Measurements from ENCODE around the gene WDR86. TPM values are rescaled to one million over a fixed set of nuclear protein-coding genes. Genes with fewer than 3 reads are reported as not detected.

WDR86 gene
- total and polyA plus RNA-seq, 2 of the 4 experiments (the other 2 are of a cell fraction), result not detected

- DNase-seq, result no peak
- Histone ChIP-seq H3K23ac (ENCODE audit: low read depth, low read length) (no peak overlapping the region), H3K9me3 (ENCODE audit: control insufficient read depth, insufficient read depth, low read length) (no peaks in the 10 kb centered on the region), H2AFZ (replicated peaks; ENCODE audit: low read length, poor library complexity) (no peak overlapping the region), H3K9ac (ENCODE audit: low read depth, low read length) (no peak overlapping the region), H4K91ac (ENCODE audit: insufficient read depth, low read depth, low read length) (no peak overlapping the region), H3K79me1 (ENCODE audit: low read depth in 1 of 2, low read length in 2 of 2) (no peaks in the 10 kb centered on the region), H2BK20ac (ENCODE audit: low read depth, low read length) (no peak overlapping the region), H4K8ac (ENCODE audit: low read depth in 2 of 2, low read length in 2 of 2) (no peak overlapping the region), H3K4me2 (ENCODE audit: low read depth, low read length) (no peak overlapping the region), H3K4me1 (ENCODE audit: control insufficient read depth, insufficient read depth, low read length) (peaks cover 5% of the 10 kb centered on the region; the same call in 1 of the 2 replicates), H3K4ac (ENCODE audit: low read depth, low read length) (no peak overlapping the region), H3K18ac (ENCODE audit: low read depth, low read length) (no peak overlapping the region), H3K27ac (ENCODE audit: insufficient read depth, low read length) (no peak overlapping the region), H3K56ac (ENCODE audit: extremely low read depth, insufficient read depth, low read length) (no peak overlapping the region), H2AK5ac (ENCODE audit: low read depth, low read length) (no peak overlapping the region), H3K4me3 (ENCODE audit: insufficient read depth, low read depth, low read length) (no peak overlapping the region), H2BK120ac (ENCODE audit: low read depth, low read length) (no peak overlapping the region), H4K5ac (ENCODE audit: low read depth, low read length) (no peak overlapping the region), H3K36me3 (ENCODE audit: control insufficient read depth, insufficient read depth, low read length) (no peaks in the 10 kb centered on the region), H2AK9ac (replicated peaks; ENCODE audit: low read depth, low read length, poor library complexity) (no peak overlapping the region), H3K14ac (replicated peaks; ENCODE audit: low read depth, low read length) (no peak overlapping the region), H4K20me1 (ENCODE audit: insufficient read depth, low read length) (no peaks in the 10 kb centered on the region), H2BK15ac (ENCODE audit: low read depth, low read length) (no peak overlapping the region), H3K27me3 (ENCODE audit: control insufficient read depth, insufficient read depth, low read length) (peaks cover 28% of the 10 kb centered on the region), H2BK5ac (ENCODE audit: low read depth, low read length, poor library complexity, severe bottlenecking) (no peak overlapping the region), H3K9me1 (ENCODE audit: insufficient read depth, low read length) (0 out of 2 replicates have a peak, but pooled peaks cover 3% of the 10 kb centered on the region)
- ATAC-seq (ENCODE audit: low read depth), result no peak
- intact Hi-C loops (cut with micrococcal nuclease), result no loop called here
- no TSS peak for BruUV-seq (replicated peaks)
- WGBS, 2 experiments (ENCODE audit: extremely low coverage in 2 of 2, insufficient read length in 1 of 2), result 94% methylated on average over 7 of the region's 9 CpGs; no CpG with 5 or more reads in 1 of the 2 experiments
- in situ Hi-C loops (cut with MboI; ENCODE audit: low sequenced_read_pairs), result no loop called here
- POLR2A ChIA-PET (ENCODE audit: unreplicated experiment), result no interaction called here
- TF ChIP-seq RFX5 (IDR thresholded peaks at IDR 0.05; ENCODE audit: low read depth, low read length), result no peak
- no peak for TF ChIP-seq NFE2L2 (IDR thresholded peaks at IDR 0.05; ENCODE audit: low read depth, low read length)
- no peak for TF ChIP-seq FOS (IDR thresholded peaks at IDR 0.05; ENCODE audit: low read depth, low read length)
- no peak for TF ChIP-seq CTCF (conservative IDR thresholded peaks at IDR 0.05; ENCODE audit: low read depth, low read length)
- no peak for TF ChIP-seq SMC3 (IDR thresholded peaks at IDR 0.05; ENCODE audit: low read depth, low read length)
- no peak for TF ChIP-seq RAD21 (IDR thresholded peaks at IDR 0.05; ENCODE audit: low read length)
- TF ChIP-seq MXI1 (IDR thresholded peaks at IDR 0.05; ENCODE audit: borderline replicate concordance, low read depth, low read length), result no peak
- TF ChIP-seq MAZ (IDR thresholded peaks at IDR 0.05; ENCODE audit: borderline replicate concordance, low read depth, low read length), result no peak
- TF ChIP-seq, protein P1, sequence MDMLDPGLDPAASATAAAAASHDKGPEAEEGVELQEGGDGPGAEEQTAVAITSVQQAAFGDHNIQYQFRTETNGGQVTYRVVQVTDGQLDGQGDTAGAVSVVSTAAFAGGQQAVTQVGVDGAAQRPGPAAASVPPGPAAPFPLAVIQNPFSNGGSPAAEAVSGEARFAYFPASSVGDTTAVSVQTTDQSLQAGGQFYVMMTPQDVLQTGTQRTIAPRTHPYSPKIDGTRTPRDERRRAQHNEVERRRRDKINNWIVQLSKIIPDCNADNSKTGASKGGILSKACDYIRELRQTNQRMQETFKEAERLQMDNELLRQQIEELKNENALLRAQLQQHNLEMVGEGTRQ (IDR thresholded peaks at IDR 0.05; ENCODE audit: low read depth, low read length), result no peak
- TF ChIP-seq RCOR1 (IDR thresholded peaks at IDR 0.05; ENCODE audit: insufficient replicate concordance, low read length), result no peak
- TF ChIP-seq CHD1 (IDR thresholded peaks at IDR 0.05; ENCODE audit: low read depth, low read length), result no peak
- no peak for TF ChIP-seq MAFK (IDR thresholded peaks at IDR 0.05; ENCODE audit: low read depth, low read length)
- TF ChIP-seq POLR2A (IDR thresholded peaks at IDR 0.05; ENCODE audit: low read depth, low read length), result no peak
- CTCF ChIA-PET, result no interaction called here
- dilution Hi-C loops (cut with HindIII; ENCODE audit: low sequenced_read_pairs, unreplicated experiment), result no loop called here
Measured at GRCh38 chr7:151403764-151404163, 6.1 kb downstream of the WDR86 start.
